Dedifferentiated amniotic fluid mesenchymal stem cell (primary cell): ENCODE results near the gene COL4A2.

Experiments
- DNase-seq: peaks from one replicate; pipeline ENCODE4 v3.0.0-alpha.2; 2016; ENCODE audit errors: extremely low spot score

Gene COL4A2

DNA sequence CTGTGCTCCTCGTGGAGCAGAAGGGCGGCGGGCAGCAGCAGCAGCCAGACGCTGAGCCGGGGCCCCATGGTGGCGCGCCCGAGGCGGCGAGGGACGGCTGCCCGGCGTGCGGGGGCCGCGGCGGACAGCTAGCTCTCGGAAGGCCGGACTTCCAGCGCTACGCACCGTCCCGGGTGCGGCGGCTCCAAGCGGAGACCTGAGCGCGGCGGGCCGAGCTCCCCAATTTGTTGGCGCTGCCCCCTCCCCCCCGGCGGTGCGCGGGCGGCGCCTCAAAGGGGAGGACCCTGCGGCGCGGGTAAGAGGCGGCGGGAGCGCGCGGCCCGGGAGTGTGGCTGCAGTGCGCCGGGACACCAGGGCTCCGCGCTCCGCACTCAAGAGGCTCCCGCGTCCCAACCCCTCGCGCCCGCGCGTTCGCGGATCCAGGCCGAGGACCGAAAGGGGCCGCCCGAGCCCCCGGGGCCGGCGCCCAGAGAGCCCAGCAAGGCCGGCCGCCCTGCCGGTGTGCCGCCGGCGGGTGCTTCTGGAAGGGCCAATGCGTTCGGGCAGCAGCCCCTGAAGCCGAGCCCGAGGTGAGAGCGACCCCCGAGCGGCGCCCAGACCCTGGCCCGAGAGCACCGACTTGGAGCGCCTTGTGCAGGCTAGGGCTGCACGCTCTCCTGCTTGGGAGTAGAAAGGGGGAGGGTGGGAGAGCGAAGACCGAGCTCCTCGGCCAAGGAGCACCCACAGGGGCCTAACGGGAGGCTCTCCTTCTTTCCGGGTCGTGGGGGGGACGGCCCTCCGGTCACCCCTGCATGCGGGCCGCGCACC, at the start of gene COL4A2, which contains the start of gene COL4A1:
Gene COL4A2 (plus strand): TSS at position 325 of the 807 bp plus-strand sequence. CDS start 620 bp downstream, outside the sequence.
Gene COL4A1 (minus strand): TSS at position 198 of the 807 bp plus-strand sequence. CDS start 130 bp downstream, at position 68.
- DNase-seq: no peak

DNA sequence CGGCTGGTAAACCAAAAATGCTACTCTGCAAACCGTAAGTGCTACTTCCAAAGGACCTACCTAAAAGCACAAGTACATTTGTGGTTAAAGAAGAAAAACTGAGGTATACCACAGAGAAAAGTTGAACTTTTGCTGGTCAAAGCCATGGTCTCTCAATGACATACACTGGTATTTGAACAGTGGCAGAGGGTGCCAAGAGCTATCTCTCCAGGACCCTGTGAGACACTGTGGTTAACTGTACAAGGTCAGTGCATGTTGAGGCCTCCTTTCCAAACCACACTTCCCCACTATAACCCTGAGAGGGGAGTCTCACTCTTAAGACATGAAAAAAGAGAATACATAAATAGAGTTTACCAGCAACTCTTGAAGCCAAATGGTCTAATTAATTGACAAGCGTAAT, 49.7 kb upstream of the COL4A2 start:
- no peak for DNase-seq

DNA sequence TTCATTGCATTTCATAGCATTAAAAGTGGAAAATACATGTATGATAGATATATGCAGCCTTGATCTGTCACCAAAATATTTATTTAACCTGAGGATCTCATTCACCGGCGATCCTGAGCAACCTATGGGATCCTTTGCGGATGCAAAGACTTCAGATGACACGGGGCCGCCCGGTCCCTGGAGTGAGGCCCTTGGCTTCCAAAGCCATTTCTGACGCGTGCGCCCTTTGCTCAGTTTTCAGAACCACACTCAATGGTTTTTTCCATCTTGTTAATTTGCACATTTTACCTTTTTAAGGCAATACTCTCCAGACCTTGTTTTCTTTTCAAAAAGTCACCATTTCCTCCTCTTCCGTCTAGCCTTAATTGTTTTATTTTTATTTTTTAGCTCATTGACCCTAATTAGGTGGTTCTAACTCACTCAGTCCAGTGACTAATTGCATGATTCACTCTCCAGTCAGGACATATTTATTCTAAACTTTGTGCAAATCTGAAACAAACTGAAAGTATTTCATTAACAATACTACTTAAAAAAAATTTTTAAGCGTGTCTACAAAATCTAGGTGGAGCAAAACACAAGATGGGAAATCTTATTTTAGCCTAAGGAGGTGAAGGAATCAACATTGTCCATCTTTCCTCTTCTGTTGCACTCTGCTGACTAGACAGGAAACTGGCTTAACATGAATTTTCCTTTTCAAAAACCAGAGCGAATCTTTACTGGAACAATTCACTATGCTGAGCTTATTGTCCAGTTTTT, 48.0 kb upstream of the COL4A2 start:
- DNase-seq: no peak

GRCh38 chr13:110259651-110260050, 47.4 kb upstream of the COL4A2 start:
- no peak for DNase-seq

GRCh38 chr13:110261166-110262081, 45.7 kb upstream of the COL4A2 start:
- DNase-seq: no peak

DNA sequence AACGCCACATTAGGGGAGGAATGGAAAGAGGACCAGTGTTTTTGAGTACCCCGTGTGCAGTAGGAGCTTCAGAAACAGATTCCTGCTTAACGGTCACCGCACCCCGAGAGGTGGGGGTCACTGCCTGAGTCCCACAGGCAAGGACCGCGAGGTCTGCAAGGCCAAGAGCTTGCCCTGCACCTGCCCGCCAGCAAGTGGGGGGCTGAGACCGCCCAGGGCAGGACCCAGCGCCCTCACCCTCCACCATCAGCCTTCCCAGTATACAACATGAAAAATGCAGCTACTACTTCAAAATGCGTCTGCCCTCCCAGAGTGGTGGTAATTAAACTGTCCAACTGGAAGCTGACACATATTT, 45.0 kb upstream of the COL4A2 start:
- no peak for DNase-seq

- no peak for DNase-seq
Observed at GRCh38 chr13:110262508-110263291, 44.4 kb upstream of the COL4A2 start.

DNA sequence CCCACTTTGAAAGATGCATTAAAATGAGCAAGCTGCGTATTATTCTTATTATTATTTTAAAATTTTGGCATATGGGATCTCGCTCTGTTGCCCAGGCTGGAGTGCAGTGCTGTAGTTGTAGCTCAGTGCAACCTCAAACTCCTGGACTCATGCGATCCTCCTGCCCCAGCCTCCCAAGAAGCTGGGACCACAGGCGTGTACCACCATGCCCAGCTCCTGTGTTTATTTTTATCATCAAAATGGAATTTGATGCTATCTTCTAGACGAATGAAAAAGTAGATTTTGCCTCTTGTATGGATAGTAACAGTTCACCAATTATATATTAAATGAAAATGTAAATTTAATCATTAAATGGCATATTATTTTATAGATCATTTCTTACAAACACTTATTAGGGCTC, 43.7 kb upstream of the COL4A2 start:
- DNase-seq: no peak

GRCh38 chr13:110263888-110264287, 43.2 kb upstream of the COL4A2 start:
- DNase-seq: no peak

GRCh38 chr13:110264685-110265275, 42.3 kb upstream of the COL4A2 start:
- DNase-seq: no peak

DNA sequence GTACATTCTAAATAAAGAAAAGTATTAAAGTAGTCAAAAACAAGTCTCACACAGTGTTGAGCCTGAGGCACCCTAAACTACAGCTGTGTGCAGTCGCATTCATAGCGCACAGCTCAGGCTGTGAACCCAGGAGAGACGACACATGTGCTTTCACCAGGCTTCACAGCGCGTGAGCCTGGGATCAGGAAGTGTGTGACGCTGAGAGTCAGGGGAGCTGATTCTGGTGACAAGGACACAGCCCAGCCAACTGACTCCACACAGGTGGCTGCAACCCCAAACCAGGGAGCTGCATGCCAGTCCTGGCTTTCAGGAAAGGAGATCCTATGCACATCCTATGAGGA, 41.8 kb upstream of the COL4A2 start:
- DNase-seq: no peak

- DNase-seq: no peak
Observed at GRCh38 chr13:110265682-110266430, 41.2 kb upstream of the COL4A2 start.

- DNase-seq: no peak
Observed at GRCh38 chr13:110266431-110266809, 40.7 kb upstream of the COL4A2 start.

- no peak for DNase-seq
Observed at GRCh38 chr13:110266983-110267382, 40.1 kb upstream of the COL4A2 start.

GRCh38 chr13:110268061-110268460, 39.0 kb upstream of the COL4A2 start:
- DNase-seq: no peak

GRCh38 chr13:110268576-110269185, 38.4 kb upstream of the COL4A2 start:
- DNase-seq: no peak

- no peak for DNase-seq
Observed at GRCh38 chr13:110269509-110270185, 37.4 kb upstream of the COL4A2 start.

- DNase-seq: no peak
Observed at GRCh38 chr13:110270507-110270906, 36.6 kb upstream of the COL4A2 start.

- DNase-seq: no peak
Observed at GRCh38 chr13:110271313-110271712, 35.8 kb upstream of the COL4A2 start.
